Activated T-cell treated with anti-CD3 and anti-CD28 coated beads, Interleukin-2, amount 50 U/mL, for 72 hours (primary cell): ENCODE data around the gene FAM53B. TPM values are rescaled to one million over a fixed set of nuclear protein-coding genes. Genes with fewer than 3 reads are reported as not detected.
"Not testable (repeated sequence)": the region's sequence is repeated elsewhere in the genome, so short reads cannot be mapped to it uniquely, and the experiment has no call there.

Experiments used
- ATAC-seq, 2 donors: fragments of 150-1000 bp; cut with Tn5 transposase; replicated peaks in 1 of 2; 2 replicates each; pipeline ENCODE4 v1.10.0; 2021; ENCODE audit warnings: moderate library complexity in 2 of 2, mild to moderate bottlenecking in 1 of 2
- DNase-seq, 2 donors: peaks; one replicate each; pipeline ENCODE4 v3.0.0; 2021 to 2022; ENCODE audit warnings: mixed read lengths in 1 of 2
- H3K27ac Mint-ChIP-seq: one replicate; pipeline ENCODE4 v1.8.0; 2022; ENCODE audit warnings: mild to moderate bottlenecking, moderate library complexity, mixed read lengths
- H3K27me3 Mint-ChIP-seq: one replicate; pipeline ENCODE4 v1.8.0; 2022; ENCODE audit warnings: low read depth, mixed read lengths
- H3K36me3 Mint-ChIP-seq, 2 donors: one replicate each; pipeline ENCODE4 v1.8.0; 2022; ENCODE audit warnings: mixed read lengths in 2 of 2, mild to moderate bottlenecking in 1 of 2; ENCODE audit not compliant: insufficient read depth in 2 of 2
- H3K4me1 Mint-ChIP-seq: one replicate; pipeline ENCODE4 v1.8.0; 2022; ENCODE audit warnings: low read depth, mixed read lengths
- H3K4me3 Mint-ChIP-seq, 2 donors: one replicate each; pipeline ENCODE4 v1.8.0; 2022; ENCODE audit warnings: mild to moderate bottlenecking in 2 of 2, mixed read lengths in 2 of 2, moderate library complexity in 2 of 2
- H3K9me3 Mint-ChIP-seq, 2 donors: one replicate each; pipeline ENCODE4 v1.8.0; 2022; ENCODE audit warnings: mixed read lengths in 2 of 2
- total RNA-seq, 2 donors: library from RNA; stranded (reverse); gene quantifications; one replicate each; pipeline ENCODE4 v1.2.3, GENCODE V29; 2022

The FAM53B gene
- total RNA-seq, 2 donors from 2014 or later, result 30.0 to 37.7 TPM

DNA sequence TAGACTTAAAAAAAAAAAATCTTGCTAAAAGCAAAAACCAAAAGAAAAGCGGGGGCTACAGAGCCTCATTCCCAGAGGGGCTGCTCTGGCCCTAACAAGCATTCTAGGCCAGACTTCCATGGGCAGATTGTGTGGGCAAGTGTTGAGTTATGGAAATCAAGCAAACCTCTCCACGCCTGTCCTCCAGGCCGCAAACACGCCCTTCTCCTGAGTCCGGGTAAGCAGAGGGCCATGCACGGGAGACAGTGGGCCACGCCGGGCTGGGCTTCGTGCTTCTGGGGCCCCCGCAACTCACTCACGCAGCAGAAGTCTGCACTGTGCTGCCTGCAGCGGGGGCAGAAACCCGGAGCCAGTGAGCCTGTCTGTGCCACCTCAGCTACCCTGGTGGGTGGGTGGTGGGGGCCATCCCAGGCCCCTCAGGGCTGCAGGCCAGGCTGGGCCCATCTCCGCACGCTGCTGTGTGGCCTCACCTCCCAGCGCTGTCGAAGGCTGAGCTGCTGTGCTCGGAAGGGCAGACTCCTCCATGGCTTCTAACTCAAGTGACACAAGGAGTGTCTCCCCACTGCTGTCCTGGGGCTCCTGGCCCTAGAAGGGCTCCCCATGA is 125.6 kb downstream of the FAM53B start:
- ATAC-seq, result no peak
- Mint-ChIP-seq H3K4me3 (no peak overlapping the region), H3K27ac (no peak overlapping the region), H3K36me3 (no peaks in the 10 kb centered on the region), H3K9me3 (no peaks in the 10 kb centered on the region), H3K27me3 (no peaks in the 10 kb centered on the region), H3K4me1 (peaks cover 34% of the 10 kb centered on the region)
- DNase-seq, result no peak

GRCh38 chr10:124616836-124617130 is 127.4 kb downstream of the FAM53B start:
- H3K4me3 Mint-ChIP-seq, result no peak overlapping the region
- no peak for ATAC-seq
- no peaks in the 10 kb centered on the region for H3K36me3 Mint-ChIP-seq

DNA sequence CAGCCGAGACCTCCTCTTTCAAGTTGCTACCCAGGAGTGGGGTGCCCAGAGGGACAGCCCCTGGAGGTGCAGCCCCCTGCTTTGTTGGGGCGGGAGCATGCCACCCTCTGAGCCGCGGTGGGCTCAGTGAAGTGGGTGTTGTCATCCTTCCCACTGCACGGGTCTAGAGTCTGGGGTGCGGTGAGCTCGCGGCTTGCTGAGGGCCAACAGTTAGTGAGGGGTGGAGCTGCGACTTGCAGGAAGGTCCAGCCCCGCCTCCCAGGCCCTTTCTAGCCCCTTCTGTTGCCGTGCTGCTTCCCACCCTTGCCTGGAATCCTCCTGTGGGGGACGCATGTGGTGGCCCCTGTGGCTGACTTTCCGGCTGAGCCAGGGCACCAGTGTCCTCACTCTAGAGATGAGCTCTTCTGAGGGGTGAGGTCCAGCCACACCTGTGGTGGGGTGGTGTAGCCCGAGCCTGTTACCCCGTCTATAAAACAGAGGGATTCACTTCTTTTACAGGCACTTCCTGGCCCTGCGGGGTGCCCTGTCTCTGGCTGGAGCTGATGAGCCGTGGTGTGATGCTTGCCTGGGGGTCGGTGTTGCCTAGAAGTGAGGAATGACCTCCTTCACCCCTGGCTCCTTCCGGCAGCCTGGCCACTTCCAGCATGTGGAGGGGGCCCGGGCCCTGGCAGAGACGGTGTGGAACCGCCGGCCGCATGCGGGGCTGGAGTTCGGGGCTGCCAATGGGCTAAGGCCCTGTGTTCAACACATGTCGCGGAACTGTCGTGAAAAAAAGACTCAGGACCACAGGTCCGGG is 127.9 kb downstream of the FAM53B start:
- ATAC-seq, result peak in 1 of 2 donors; percentile 10

More at GRCh38 chr10:124616836-124617130, 127.4 kb downstream of the FAM53B start:
- Mint-ChIP-seq H3K4me1 (peaks cover 46% of the 10 kb centered on the region), H3K9me3 (no peaks in the 10 kb centered on the region), H3K27ac (no peak overlapping the region), H3K27me3 (no peaks in the 10 kb centered on the region)
- DNase-seq, result no peak

GRCh38 chr10:124615259-124615658 is 128.9 kb downstream of the FAM53B start:
- DNase-seq, result no peak
- peaks cover 50% of the 10 kb centered on the region for H3K4me1 Mint-ChIP-seq
- ATAC-seq, result no peak
- no peak overlapping the region for H3K27ac Mint-ChIP-seq
- no peaks in the 10 kb centered on the region for H3K9me3 Mint-ChIP-seq
- no peaks in the 10 kb centered on the region for H3K36me3 Mint-ChIP-seq
- no peak overlapping the region for H3K4me3 Mint-ChIP-seq
- H3K27me3 Mint-ChIP-seq, result no peaks in the 10 kb centered on the region

More for the DNA sequence above, 127.9 kb downstream of the FAM53B start:
- Mint-ChIP-seq H3K9me3 (no peaks in the 10 kb centered on the region), H3K4me1 (peaks cover 51% of the 10 kb centered on the region), H3K27ac (no peak overlapping the region), H3K27me3 (no peaks in the 10 kb centered on the region), H3K4me3 (peak overlapping the region; percentile 7 to 20), H3K36me3 (no peaks in the 10 kb centered on the region)
- no peak for DNase-seq

DNA sequence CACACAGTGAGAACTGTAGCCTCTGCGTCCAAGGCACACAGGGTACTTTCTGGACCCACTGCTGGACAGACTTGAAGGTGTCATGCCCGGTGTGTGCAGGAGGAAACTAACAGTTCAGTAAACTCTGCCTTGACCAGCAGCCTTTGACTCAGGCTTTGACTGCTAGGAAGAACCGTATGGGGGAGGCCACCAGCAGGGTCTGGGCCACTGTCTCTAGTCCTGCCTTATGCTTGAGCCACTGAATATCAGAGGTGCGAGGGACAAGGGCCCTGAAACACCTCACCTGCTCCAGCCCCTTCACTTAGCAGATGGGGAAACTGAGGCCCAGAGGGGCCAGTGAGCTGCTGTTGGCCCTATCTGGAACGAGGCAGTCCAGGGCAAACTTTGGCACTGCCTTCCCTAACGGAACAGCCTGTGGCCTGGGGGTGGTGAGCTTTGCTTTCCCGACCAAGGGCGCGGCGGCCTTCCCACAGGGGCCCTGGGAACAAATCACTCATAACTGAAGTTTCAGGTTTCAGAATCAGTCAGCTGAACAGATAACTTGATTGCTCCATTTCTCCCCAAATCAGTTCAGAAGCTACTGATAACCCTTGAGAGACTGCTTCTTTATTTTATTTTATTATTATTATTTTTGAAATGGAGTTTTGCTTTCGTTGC is 130.0 kb downstream of the FAM53B start:
- DNase-seq, result peak; percentile 68 to 71

GRCh38 chr10:124612611-124613498 is 131.3 kb downstream of the FAM53B start:
- Mint-ChIP-seq H3K27me3 (no peaks in the 10 kb centered on the region), H3K9me3 (no peaks in the 10 kb centered on the region), H3K27ac (peak overlapping the region; percentile 1), H3K4me3 (peak overlapping the region in 1 of 2 donors; percentile 16), H3K36me3 (no peaks in the 10 kb centered on the region), H3K4me1 (peaks cover 40% of the 10 kb centered on the region)
- DNase-seq (peak in 1 of 2 donors; percentile 13), ATAC-seq (peak; percentile 26 to 38)

More for the DNA sequence above, 130.0 kb downstream of the FAM53B start:
- no peak overlapping the region for H3K27ac Mint-ChIP-seq
- peaks cover 42% of the 10 kb centered on the region for H3K4me1 Mint-ChIP-seq
- H3K4me3 Mint-ChIP-seq, result peak overlapping the region in 1 of 2 donors; percentile 59
- no peaks in the 10 kb centered on the region for H3K36me3 Mint-ChIP-seq
- no peaks in the 10 kb centered on the region for H3K9me3 Mint-ChIP-seq
- peak; percentile 58 to 69 for ATAC-seq
- H3K27me3 Mint-ChIP-seq, result no peaks in the 10 kb centered on the region

DNA sequence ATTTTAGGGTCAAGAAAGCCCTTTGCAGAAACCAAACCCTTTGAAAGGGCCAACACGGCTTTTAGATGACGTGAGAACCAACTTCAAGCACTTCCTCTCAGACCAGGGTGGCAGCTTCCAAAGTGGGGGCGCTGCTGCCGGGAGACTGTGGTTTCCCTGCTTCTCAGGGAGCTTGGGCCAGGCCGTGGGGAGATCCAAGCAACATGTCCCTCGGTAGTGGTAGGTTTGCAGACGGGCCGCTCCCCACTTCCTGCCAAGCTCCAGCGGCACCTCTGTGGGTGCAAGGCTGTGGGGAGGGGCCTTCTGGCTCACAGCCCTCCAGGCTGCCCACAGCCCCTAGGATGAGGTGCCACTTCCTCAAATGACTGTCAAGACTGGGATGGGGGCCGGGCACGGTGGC is 132.4 kb downstream of the FAM53B start:
- H3K36me3 Mint-ChIP-seq, result no peaks in the 10 kb centered on the region
- ATAC-seq (peak; percentile 51 to 59), DNase-seq (peak; percentile 38 to 44)
- no peak overlapping the region for H3K27ac Mint-ChIP-seq
- H3K4me1 Mint-ChIP-seq, result peaks cover 40% of the 10 kb centered on the region
- no peaks in the 10 kb centered on the region for H3K27me3 Mint-ChIP-seq
- no peaks in the 10 kb centered on the region for H3K9me3 Mint-ChIP-seq
- peak overlapping the region in 1 of 2 donors; percentile 39 for H3K4me3 Mint-ChIP-seq

GRCh38 chr10:124610851-124611250 is 133.3 kb downstream of the FAM53B start:
- H3K9me3 Mint-ChIP-seq, DNase-seq, H3K27ac Mint-ChIP-seq, H3K27me3 Mint-ChIP-seq, ATAC-seq, H3K36me3 Mint-ChIP-seq, H3K4me3 Mint-ChIP-seq: not testable (repeated sequence)
- peaks cover 38% of the 10 kb centered on the region for H3K4me1 Mint-ChIP-seq

DNA sequence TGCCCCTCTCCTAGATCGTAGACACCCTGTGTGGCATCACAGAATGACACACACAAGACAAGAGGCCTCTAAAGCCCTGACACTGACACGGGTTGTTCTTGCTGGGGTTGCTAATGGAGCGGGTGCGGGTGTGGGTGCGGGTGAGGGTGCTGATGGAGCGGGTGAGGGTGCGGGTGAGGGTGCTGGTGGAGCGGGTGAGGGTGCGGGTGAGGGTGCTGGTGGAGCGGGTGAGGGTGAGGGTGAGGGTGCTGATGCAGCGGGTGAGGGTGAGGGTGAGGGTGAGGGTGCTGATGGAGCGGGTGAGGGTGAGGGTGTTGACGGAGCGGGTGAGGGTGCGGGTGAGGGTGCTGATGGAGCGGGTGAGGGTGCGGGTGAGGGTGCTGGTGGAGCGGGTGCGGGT is 134.0 kb downstream of the FAM53B start:
- DNase-seq, H3K4me3 Mint-ChIP-seq, H3K36me3 Mint-ChIP-seq, H3K27me3 Mint-ChIP-seq, ATAC-seq, H3K27ac Mint-ChIP-seq, H3K9me3 Mint-ChIP-seq: not testable (repeated sequence)
- peaks cover 35% of the 10 kb centered on the region for H3K4me1 Mint-ChIP-seq

DNA sequence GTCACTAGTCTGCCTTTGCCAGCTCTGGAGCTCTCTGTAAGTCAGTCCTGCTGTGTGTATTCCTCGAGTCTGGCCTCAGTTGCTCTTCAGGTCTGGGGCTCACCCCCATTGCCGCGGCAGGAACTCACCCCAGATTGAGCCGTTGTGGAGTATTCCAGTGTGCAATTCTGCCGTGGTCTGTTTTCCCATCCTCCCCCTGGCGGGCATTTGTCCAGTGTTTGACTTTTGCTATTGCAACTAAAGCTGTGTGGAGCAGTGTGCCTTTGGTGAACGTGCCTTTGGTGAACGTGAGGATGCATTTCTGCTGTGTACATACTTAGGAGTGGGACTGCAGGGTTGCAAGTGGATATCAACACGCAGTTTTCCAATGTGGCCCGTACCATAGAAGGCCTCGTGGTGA is 134.5 kb downstream of the FAM53B start:
- H3K9me3 Mint-ChIP-seq, result no peaks in the 10 kb centered on the region
- no peak overlapping the region for H3K4me3 Mint-ChIP-seq
- no peaks in the 10 kb centered on the region for H3K27me3 Mint-ChIP-seq
- H3K27ac Mint-ChIP-seq, result no peak overlapping the region
- H3K36me3 Mint-ChIP-seq, result no peaks in the 10 kb centered on the region
- H3K4me1 Mint-ChIP-seq, result peaks cover 31% of the 10 kb centered on the region
- DNase-seq (no peak), ATAC-seq (no peak)

DNA sequence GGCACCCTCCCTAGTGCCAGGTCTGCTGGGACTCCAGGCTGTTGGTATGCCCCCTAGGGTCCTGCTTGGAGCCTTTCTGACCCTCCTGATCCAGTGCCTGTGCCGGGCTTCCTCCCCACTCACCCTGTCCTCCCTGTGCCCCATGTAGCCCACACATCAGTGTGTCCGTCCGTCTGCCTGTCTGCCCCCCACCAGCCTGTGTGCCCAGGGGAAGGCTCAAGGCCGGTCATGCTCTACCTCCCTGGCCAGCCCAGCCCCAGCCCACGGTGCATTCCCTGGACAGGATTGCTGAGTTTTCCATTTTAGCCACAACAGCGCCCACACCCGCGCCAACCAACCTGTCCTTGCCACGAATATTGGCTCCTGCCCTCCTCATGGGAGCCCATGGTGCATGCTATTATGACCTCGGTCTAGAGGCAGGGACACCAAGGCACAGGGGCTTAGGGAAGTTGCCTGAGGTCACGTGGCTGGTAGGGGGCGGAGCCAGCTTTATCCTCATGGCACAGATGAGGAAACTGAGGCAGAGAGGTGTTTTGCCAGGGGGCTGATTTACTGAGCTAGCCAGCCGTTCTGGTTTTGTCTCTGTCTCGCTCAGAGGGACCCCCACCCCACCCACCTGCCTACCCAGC is 136.0 kb downstream of the FAM53B start:
- ATAC-seq, result no peak
- no peaks in the 10 kb centered on the region for H3K36me3 Mint-ChIP-seq
- no peaks in the 10 kb centered on the region for H3K9me3 Mint-ChIP-seq
- H3K4me3 Mint-ChIP-seq, result no peak overlapping the region
- no peak for DNase-seq
- H3K4me1 Mint-ChIP-seq, result peaks cover 17% of the 10 kb centered on the region
- no peaks in the 10 kb centered on the region for H3K27me3 Mint-ChIP-seq
- no peak overlapping the region for H3K27ac Mint-ChIP-seq

DNA sequence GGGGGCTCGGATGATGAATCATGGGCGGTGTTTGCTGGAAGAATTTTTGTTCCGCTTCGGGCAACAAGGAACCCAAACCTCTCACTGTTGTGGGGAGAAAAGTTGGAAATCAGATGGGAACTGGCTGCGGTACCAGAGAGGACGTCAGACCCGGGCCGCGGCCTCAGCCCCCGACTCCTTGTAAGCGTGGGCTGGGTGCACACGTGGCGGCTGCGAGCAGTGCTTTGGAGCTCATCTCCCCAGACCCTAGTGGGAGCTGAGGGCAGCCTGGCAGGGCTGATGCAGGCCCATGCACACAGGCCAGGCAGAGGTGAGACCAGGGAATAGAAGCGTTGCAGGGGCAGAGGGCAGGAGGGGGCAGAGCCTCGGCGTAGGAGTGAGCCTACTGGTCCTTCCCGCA is 136.5 kb downstream of the FAM53B start:
- Mint-ChIP-seq H3K9me3 (no peaks in the 10 kb centered on the region), H3K27me3 (no peaks in the 10 kb centered on the region), H3K27ac (no peak overlapping the region), H3K4me1 (peaks cover 17% of the 10 kb centered on the region), H3K4me3 (no peak overlapping the region), H3K36me3 (no peaks in the 10 kb centered on the region)
- ATAC-seq (no peak), DNase-seq (no peak)
